ENCODE measurements around the gene ANXA2R. TPM values are rescaled to one million over a fixed set of nuclear protein-coding genes. Genes with fewer than 3 reads are reported as not detected.
A peak's percentile ranks its signal among the peaks of the same experiment; 100 is the strongest.

ANXA2R gene
- total RNA-seq, 2 donors from 2014 or later: 0.99 to 1.3 TPM

GRCh38 chr5:43046474-43046873 lies 6.4 kb upstream of the ANXA2R start:
- Histone ChIP-seq H3K4me1 (peaks cover 9% of the 10 kb centered on the region), H3K9me3 (no peaks in the 10 kb centered on the region), H3K27me3 (no peaks in the 10 kb centered on the region), H3K27ac (no peak overlapping the region), H3K4me3 (no peak overlapping the region), H3K36me3 (replicated peaks in 1 of 2; ENCODE audit: insufficient read depth in 1 of 2, low read depth in 2 of 2) (no peaks in the 10 kb centered on the region)
- 81 to 89% methylated on average over 1 of the region's 1 CpG for WGBS, 2 donors
- intact Hi-C loops (cut with DNase I): no loop called here
- DNase-seq (no peak), ATAC-seq (no peak)
- TF ChIP-seq POLR2A (IDR thresholded peaks at IDR 0.05): no peak
- TF ChIP-seq, protein P1, sequence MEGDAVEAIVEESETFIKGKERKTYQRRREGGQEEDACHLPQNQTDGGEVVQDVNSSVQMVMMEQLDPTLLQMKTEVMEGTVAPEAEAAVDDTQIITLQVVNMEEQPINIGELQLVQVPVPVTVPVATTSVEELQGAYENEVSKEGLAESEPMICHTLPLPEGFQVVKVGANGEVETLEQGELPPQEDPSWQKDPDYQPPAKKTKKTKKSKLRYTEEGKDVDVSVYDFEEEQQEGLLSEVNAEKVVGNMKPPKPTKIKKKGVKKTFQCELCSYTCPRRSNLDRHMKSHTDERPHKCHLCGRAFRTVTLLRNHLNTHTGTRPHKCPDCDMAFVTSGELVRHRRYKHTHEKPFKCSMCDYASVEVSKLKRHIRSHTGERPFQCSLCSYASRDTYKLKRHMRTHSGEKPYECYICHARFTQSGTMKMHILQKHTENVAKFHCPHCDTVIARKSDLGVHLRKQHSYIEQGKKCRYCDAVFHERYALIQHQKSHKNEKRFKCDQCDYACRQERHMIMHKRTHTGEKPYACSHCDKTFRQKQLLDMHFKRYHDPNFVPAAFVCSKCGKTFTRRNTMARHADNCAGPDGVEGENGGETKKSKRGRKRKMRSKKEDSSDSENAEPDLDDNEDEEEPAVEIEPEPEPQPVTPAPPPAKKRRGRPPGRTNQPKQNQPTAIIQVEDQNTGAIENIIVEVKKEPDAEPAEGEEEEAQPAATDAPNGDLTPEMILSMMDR (IDR thresholded peaks at IDR 0.05): no peak

GRCh38 chr5:43045236-43045635 lies 5.1 kb upstream of the ANXA2R start:
- Histone ChIP-seq H3K9me3 (no peaks in the 10 kb centered on the region), H3K27ac (no peak overlapping the region), H3K4me1 (peaks cover 12% of the 10 kb centered on the region), H3K27me3 (no peaks in the 10 kb centered on the region), H3K4me3 (no peak overlapping the region), H3K36me3 (replicated peaks in 1 of 2; ENCODE audit: insufficient read depth in 1 of 2, low read depth in 2 of 2) (no peaks in the 10 kb centered on the region)
- 60 to 70% methylated on average over 4 of the region's 4 CpGs for WGBS, 2 donors
- no peak for TF ChIP-seq POLR2A (IDR thresholded peaks at IDR 0.05)
- TF ChIP-seq, protein P1 (IDR thresholded peaks at IDR 0.05): no peak
- intact Hi-C loops (cut with DNase I): no loop called here
- ATAC-seq (no peak), DNase-seq (no peak)

DNA sequence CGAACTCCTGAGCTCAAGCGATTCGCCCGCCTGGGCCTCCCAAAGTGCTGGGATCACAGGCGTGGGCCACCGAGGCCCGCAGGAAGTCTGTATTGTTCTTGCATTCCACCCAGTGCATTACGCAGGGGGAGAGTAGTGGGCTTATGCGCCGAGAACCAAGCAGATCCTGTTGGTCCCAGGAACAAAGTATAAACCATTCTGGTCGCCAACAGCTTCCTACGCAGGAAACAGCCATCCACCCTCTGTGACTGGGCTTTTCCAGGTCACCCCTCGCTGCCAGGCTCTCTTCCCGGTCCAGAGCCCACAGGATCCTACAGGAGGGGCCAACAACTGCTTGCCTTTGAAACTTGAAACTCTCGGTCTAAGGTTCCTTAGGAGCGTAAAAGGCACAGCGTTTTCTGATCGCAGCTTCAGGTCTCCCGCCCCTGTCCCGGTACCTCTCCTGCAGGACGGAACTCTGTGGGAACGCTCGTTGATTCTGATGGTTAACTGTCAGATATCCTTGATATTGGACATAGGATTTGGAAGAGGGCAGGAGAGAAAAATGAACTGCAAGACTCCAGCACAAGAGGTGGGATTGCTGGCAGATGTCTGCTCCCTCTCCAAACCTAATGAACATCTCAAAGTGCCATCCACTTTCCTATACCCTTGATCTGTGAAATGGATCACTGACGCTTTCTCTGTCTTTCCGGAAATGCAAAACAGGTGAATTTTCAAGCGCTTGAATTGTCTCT lies 4.2 kb upstream of the ANXA2R start:
- DNase-seq (no peak), ATAC-seq (no peak)
- no peaks in the 10 kb centered on the region for H3K9me3 ChIP-seq
- peaks cover 17% of the 10 kb centered on the region for H3K4me1 ChIP-seq
- no peak overlapping the region for H3K27ac ChIP-seq
- intact Hi-C loops (cut with DNase I): no loop called here
- H3K36me3 ChIP-seq (replicated peaks in 1 of 2; ENCODE audit: insufficient read depth in 1 of 2, low read depth in 2 of 2): no peaks in the 10 kb centered on the region
- 55 to 69% methylated on average over 26 of the region's 26 CpGs for WGBS, 2 donors
- TF ChIP-seq, protein P1 (IDR thresholded peaks at IDR 0.05): no peak
- TF ChIP-seq POLR2A (IDR thresholded peaks at IDR 0.05): no peak
- peaks cover 0 to 8% of the 10 kb centered on the region in 2 donors for H3K27me3 ChIP-seq
- no peak overlapping the region for H3K4me3 ChIP-seq

- ATAC-seq: no peak
- intact Hi-C loops (cut with DNase I): no loop called here
These were observed 3.3 kb upstream of the ANXA2R start for GRCh38 chr5:43043400-43043756.

More at GRCh38 chr5:43043400-43043756, 3.3 kb upstream of the ANXA2R start:
- H3K4me3 ChIP-seq: peak overlapping the region; percentile 31 to 42
- H3K27me3 ChIP-seq: peaks cover 0 to 8% of the 10 kb centered on the region in 2 donors
- 13 to 22% methylated on average over 7 of the region's 7 CpGs for WGBS, 2 donors
- H3K36me3 ChIP-seq (replicated peaks in 1 of 2; ENCODE audit: insufficient read depth in 1 of 2, low read depth in 2 of 2): no peaks in the 10 kb centered on the region
- TF ChIP-seq POLR2A (IDR thresholded peaks at IDR 0.05): no peak
- TF ChIP-seq, protein P1 (IDR thresholded peaks at IDR 0.05): no peak
- no peaks in the 10 kb centered on the region for H3K9me3 ChIP-seq
- DNase-seq: no peak
- H3K27ac ChIP-seq: peak overlapping the region; percentile 72 to 94 (median 90)
- H3K4me1 ChIP-seq: peaks cover 17% of the 10 kb centered on the region
